ENCODE data around the gene NOP10. TPM values are rescaled to one million over a fixed set of nuclear protein-coding genes. Genes with fewer than 3 reads are reported as not detected.
A peak's percentile ranks its signal among the peaks of the same experiment; 100 is the strongest.
"Not testable (repeated sequence)": the region's sequence is repeated elsewhere in the genome, so short reads cannot be mapped to it uniquely, and the experiment has no call there.

Gene NOP10
- 367 and 416 TPM in 2 replicates for total RNA-seq (2014; rRNA removed; shearing (Covaris generic))

- peak; percentile 90 for DNase-seq (ENCODE audit: low spot score)
These were observed at the start of gene NOP10, which contains the start of gene NUTM1 for GRCh38 chr15:34342737-34343575. NOP10 (minus strand) TSS chr15:34343136; CDS start chr15:34343073, 63 bp downstream. NUTM1 (plus strand) TSS chr15:34343315; CDS start chr15:34343697, 382 bp downstream.

- DNase-seq (ENCODE audit: low spot score), result not testable (repeated sequence)
These were observed 46.7 kb upstream of the NOP10 start for GRCh38 chr15:34389594-34390086.

DNA sequence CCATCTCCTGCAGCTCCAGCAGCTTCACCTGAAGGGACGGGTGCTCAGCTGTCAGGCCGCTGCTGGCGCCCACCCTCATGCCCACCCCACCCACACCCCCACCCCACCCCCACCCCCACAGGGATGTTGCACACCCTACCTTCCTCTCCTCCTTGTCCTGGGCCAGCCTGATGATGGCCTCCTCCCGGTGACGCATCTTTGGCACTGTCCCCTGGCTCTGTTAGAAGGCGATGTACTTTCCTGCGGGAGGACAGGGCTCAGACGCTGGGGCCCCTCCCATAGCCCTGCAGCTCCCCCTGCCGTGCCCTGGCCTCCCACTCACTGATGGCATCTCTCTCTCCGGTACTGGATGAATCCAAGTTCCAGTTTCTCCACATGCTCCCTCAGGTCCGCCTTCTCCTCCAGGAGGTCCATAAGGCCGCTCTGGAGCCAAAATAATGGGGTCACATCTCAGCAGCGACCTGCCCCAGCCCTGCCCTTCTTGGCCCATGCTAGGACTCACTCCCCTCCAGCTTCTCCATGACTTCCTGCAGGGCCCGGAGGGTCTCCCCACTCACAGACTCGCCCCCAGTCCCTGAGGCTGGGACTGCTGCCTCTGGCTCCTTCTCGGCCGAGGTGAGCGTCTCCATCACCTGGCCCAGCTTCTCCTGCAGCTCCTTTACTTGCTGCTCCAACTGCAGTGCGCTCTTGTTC, 39.0 kb upstream of the NOP10 start:
- not testable (repeated sequence) for DNase-seq (ENCODE audit: low spot score)

- not testable (repeated sequence) for DNase-seq (ENCODE audit: low spot score)
These were observed 37.6 kb upstream of the NOP10 start for GRCh38 chr15:34380491-34380890.

DNA sequence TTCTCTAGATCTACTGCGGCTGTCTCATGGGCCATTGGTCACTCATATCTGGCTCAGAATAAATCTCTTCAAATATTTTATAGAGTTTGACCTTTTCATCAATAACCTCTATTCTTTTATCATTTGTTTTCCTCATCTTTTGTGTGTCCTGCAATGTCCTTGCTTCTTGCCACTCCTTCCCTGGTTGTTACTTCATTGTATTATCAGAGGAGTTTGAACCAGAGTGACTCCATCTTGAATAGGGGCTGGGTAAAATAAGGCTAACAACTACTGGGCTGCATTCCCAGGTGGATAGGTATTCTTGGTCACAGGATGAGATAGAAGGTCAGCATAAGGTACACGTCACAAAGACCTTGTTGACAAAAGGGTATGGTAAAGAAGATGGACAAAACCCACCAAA, 33.9 kb upstream of the NOP10 start:
- no peak for DNase-seq (ENCODE audit: low spot score)

DNA sequence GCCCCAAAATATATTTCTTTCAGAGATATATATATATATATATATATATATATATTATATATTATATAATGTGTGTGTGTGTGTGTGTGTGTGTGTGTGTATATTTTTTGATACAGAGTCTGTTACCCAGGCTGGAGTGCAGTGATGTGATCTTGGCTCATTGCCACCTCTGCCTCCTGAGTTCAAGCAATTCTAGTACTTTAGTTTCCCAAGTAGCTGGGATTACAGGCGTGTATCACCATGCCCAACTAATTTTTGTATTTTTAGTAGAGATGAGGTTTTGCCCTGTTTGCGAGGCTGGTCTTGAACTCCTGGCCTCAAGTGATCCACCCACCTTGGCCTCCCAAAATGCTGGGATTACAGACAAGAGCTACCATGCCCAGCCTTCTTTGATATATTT, 32.6 kb upstream of the NOP10 start:
- DNase-seq (ENCODE audit: low spot score), result not testable (repeated sequence)

- no peak for DNase-seq (ENCODE audit: low spot score)
These were observed 31.9 kb upstream of the NOP10 start for GRCh38 chr15:34374816-34375215.

DNA sequence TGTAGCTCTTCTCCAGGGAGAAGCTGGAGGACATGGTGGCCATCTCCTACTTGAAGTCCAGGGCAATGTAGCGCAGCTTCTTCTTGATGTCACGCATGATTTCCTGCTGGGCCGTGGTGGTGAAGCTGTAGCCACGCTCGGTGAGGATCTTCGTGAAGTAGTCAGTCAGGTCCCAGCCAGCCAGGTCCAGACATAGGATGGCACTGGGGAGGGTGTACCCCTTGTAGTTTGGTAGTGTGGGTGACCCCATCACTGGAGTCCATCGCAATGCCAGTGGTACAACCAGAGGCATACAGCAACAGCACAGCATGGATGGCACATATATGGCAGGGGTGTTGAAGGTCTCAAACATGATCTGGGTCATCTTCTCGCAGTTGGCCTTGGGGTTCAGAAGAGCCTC, 31.0 kb upstream of the NOP10 start:
- no peak for DNase-seq (ENCODE audit: low spot score)

GRCh38 chr15:34370643-34371042, 27.7 kb upstream of the NOP10 start:
- DNase-seq (ENCODE audit: low spot score), result no peak

DNA sequence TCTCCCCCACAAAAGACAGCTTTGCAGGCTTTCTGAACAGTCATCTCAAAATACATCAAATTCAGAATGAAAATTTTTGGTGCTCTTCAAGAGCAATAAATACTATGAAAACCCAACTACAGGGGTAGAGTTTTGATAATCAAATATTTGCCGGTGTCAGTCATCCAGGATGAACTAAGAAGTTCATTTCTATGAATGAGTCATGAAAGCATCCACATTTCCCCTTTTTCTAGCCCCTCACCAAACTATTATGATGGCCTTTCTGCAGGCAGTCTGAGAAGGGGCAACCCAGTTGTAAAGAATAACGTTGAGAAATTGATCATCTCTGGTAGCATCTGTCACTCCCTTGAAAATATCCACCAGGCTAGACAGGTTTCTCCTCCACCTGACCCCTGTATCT, 27.2 kb upstream of the NOP10 start:
- no peak for DNase-seq (ENCODE audit: low spot score)

DNA sequence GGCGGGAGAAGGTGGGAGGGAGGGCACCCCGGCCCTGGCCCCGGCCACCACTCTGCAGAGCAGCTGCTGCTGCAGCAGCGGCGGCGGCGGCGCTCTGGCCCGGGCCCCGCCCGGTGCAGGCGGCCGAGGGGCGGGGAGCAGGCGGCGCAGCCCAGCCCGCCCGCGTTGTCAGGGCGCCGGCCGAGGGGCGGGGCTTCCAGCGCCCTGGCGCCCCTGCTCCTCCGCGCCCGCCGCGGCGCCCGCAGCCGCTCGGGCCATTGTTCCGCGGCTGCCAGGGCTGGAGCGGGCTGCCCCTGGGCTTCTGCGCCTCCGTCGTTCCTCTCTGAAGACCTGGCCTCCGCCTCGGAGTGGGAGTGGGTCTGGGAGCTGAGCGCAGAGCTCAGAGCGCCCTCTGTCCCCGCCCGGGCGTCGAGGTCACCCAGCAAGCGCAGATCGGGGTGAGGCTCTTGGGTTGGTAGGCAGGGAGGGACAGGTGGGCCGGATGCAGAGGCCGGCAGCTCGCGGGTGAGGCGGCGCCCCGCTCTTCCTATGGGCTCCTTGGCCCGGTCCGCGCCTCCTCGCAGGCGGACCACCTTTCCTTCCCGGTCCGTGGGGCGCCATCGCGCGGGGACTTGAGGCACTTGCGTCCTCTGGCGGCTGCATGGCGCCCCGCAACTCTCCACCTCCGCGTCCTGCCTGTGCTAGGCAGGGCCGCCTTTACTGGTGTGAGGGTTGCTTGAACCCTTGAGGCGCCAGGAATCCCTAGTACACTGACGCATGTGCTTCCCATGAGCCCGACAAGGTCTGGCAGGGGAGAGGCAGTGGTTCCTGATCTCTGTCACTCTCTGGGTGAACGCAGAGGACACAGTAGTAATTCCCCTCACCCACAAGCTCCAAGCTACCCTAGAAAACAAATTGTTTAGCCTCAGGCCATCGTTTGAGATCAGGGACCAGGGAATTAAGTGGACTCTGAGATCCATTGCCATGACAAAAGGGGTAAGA, 24.5 kb upstream of the NOP10 start, which contains the start of gene LPCAT4:
Gene LPCAT4, minus strand, starts transcription at position 96 of the 981 bp plus-strand sequence. CDS start 96 bp downstream, outside the sequence.
- peak; percentile 82 for DNase-seq (ENCODE audit: low spot score)

GRCh38 chr15:34366271-34367065, 23.5 kb upstream of the NOP10 start:
- peak; percentile 72 for DNase-seq (ENCODE audit: low spot score)

GRCh38 chr15:34365836-34366235, 22.9 kb upstream of the NOP10 start:
- no peak for DNase-seq (ENCODE audit: low spot score)

GRCh38 chr15:34365091-34365825, 22.3 kb upstream of the NOP10 start:
- DNase-seq (ENCODE audit: low spot score), result no peak

DNA sequence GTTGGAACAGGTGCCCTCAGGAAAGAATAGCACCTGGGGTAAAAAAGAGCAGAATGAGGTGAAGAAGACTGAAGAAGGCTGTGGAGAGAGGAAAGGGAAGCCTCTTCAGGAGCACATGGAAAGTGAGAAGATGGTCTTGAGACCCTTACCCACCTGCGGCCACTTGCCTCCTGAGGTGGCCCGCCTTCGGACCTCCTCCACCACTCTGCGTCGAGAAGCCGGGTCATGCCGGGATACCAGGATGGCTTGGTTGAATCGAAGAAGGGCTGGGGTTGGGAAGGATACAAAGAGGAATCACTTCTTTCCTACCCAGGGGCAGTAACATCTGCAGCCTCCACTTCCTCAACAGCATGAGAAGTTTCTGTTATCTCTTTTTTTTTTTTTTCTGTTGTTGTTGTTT, 21.1 kb upstream of the NOP10 start:
- no peak for DNase-seq (ENCODE audit: low spot score)

DNA sequence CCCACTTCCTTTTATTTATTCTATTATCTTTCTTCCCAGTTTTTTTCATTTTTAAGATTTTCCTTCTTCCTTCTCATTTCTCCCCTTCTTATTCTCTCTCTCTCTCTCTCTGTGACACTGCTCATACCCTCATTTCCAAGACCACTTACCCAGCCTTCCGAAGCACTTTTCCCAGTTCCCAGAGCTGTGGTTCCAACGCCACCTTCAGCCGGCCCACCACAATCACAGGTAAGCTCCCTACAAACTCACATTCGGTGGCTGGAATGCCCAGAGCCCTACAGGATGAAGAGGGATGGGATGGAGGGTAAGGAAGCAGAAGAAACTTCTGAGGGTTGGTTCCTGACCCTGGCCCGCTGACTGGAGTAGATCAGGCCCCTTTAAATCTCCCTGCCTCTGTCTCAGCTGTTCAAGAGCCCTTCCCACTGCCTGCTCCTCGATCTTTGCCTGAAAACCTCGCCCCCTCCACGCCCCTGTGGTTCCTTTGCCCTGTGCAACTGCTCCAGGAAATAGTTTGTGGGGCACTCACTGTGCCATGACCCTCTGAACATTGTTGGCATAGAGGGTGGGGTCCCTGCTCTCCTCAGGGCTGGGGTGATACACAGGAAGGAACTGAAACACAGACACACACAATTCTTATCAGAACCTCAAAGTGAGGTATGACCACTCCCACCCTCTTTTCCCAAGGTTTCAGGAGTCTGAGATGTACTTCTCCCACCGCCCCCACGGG, 19.3 kb upstream of the NOP10 start:
- DNase-seq (ENCODE audit: low spot score), result no peak

- DNase-seq (ENCODE audit: low spot score), result no peak
These were observed 18.3 kb upstream of the NOP10 start for GRCh38 chr15:34361278-34361677.

DNA sequence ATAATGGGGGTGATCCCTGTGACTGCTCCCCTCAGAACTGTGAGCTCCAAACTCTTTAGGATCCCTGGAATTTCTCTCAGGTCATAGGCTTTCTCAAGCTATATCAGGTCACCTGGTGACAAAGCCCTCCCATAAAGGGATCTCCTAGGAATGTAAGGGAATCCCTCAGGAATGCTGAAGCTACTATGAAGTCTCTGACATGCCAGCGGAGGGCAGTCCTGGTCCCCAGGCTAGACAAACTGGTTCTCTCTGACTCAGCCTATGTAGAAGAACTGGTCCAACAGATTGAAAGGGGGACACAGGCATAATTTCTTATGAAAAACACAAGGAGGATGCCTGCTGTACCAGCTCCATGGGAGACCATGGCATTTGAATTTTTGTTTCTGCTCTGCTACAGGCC, 17.4 kb upstream of the NOP10 start:
- no peak for DNase-seq (ENCODE audit: low spot score)

- no peak for DNase-seq (ENCODE audit: low spot score)
These were observed 16.5 kb upstream of the NOP10 start for GRCh38 chr15:34359416-34359815.
